Loucy (cell line): Measurements from ENCODE around the gene PNLIPRP2.

Experiments
- H2AFZ ChIP-seq: fragments of 200-600 bp; sonication (generic); 2 replicates; pipeline ENCODE4 v1.6.0; 2016; ENCODE audit warnings: antibody characterized with exemption, mild to moderate bottlenecking, low read length, moderate library complexity
- H3F3A ChIP-seq: fragments of 200-600 bp; 2 replicates; pipeline ENCODE4 v1.6.0; 2016; ENCODE audit warnings: antibody characterized with exemption, low read depth, mild to moderate bottlenecking
- H3K27me3 ChIP-seq: fragments of 200-600 bp; sonication (generic); 2 replicates; pipeline ENCODE4 v1.6.1; 2014; ENCODE audit warnings: low read length, mild to moderate bottlenecking; ENCODE audit not compliant: insufficient read depth, poor library complexity, severe bottlenecking
- H3K36me3 ChIP-seq: fragments of 200-600 bp; sonication (generic); 2 replicates; pipeline ENCODE4 v1.6.1; 2016; ENCODE audit warnings: low read length; ENCODE audit not compliant: insufficient read depth
- H3K4me1 ChIP-seq: fragments of 200-600 bp; sonication (generic); 2 replicates; pipeline ENCODE4 v1.5.1; 2014; ENCODE audit warnings: low read length, mild to moderate bottlenecking; ENCODE audit not compliant: insufficient read depth, poor library complexity, severe bottlenecking
- H3K4me2 ChIP-seq: fragments of 200-600 bp; sonication (generic); 2 replicates; pipeline ENCODE4 v1.6.0; 2014; ENCODE audit warnings: antibody characterized with exemption, low read length, low read depth, mild to moderate bottlenecking; ENCODE audit not compliant: poor library complexity, severe bottlenecking
- H3K4me3 ChIP-seq: fragments of 200-600 bp; sonication (generic); 2 replicates; pipeline ENCODE4 v1.5.1; 2014; ENCODE audit warnings: low read length, mild to moderate bottlenecking, mixed read lengths; ENCODE audit not compliant: poor library complexity, severe bottlenecking
- H3K79me2 ChIP-seq: fragments of 200-600 bp; sonication (generic); 2 replicates; pipeline ENCODE4 v1.6.1; 2014; ENCODE audit warnings: low read length; ENCODE audit not compliant: insufficient read depth
- H3K9ac ChIP-seq: fragments of 200-600 bp; sonication (generic); 2 replicates; pipeline ENCODE4 v1.6.0; 2014; ENCODE audit warnings: mild to moderate bottlenecking, low read depth, low read length, moderate library complexity; ENCODE audit not compliant: poor library complexity, severe bottlenecking
- H3K9me2 ChIP-seq: fragments of 200-600 bp; sonication (generic); replicated peaks from 2 replicates; pipeline ENCODE4 v1.6.1; 2016; ENCODE audit warnings: low read depth, low read length, mixed read lengths
- H3K9me3 ChIP-seq: fragments of 200-600 bp; sonication (generic); 2 replicates; pipeline ENCODE4 v1.6.1; 2014; ENCODE audit warnings: mild to moderate bottlenecking, antibody characterized with exemption, low read length, low read depth; ENCODE audit not compliant: insufficient read depth
- H4K20me1 ChIP-seq: fragments of 200-600 bp; sonication (generic); 2 replicates; pipeline ENCODE4 v1.6.0; 2014; ENCODE audit warnings: antibody characterized with exemption, low read length, mild to moderate bottlenecking; ENCODE audit not compliant: insufficient read depth, poor library complexity, severe bottlenecking
- EZH2phosphoT487 ChIP-seq: fragments of 200-600 bp; IDR thresholded peaks from 2 replicates; pipeline ENCODE4 v1.6.1; 2018; ENCODE audit warnings: antibody characterized with exemption, mild to moderate bottlenecking, moderate library complexity, borderline replicate concordance
- TF ChIP-seq, protein P1 (sequence below): fragments of 200-600 bp; sonication (generic); conservative IDR thresholded peaks from 2 replicates; pipeline ENCODE4 v1.5.1; 2014; ENCODE audit warnings: mild to moderate bottlenecking, antibody characterized with exemption, low read length

Gene PNLIPRP2

DNA sequence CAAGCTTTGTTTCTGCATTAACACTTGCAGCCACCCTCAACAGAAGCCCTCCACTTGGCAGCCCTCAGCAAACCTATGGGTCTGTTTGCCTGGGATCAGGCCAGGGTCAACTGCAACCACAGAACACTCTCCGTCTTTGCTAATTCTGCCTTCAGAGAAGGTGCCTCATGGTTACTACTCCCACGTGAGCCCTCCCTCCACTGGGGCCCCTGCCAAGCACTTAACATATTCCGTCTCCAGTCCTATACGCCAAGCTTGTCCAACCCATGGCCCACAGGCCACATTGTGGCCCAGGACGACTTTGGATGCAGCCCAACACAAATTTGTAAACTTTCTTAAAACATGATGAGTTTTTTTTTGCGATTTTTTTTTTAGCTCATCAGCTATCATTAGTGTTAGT is 66.9 kb downstream of the PNLIPRP2 start:
- Histone ChIP-seq H2AFZ (no peak overlapping the region), H3K79me2 (no peaks in the 10 kb centered on the region), H3K9me2 (no peaks in the 10 kb centered on the region), H3K36me3 (no peaks in the 10 kb centered on the region), H3K9me3 (no peaks in the 10 kb centered on the region), H3K4me3 (no peak overlapping the region), H3K4me2 (no peak overlapping the region), H3F3A (no peaks in the 10 kb centered on the region), H4K20me1 (no peaks in the 10 kb centered on the region), H3K4me1 (no peaks in the 10 kb centered on the region), H3K27me3 (no peaks in the 10 kb centered on the region), H3K9ac (no peak overlapping the region)
- no peak for TF ChIP-seq EZH2phosphoT487
- TF ChIP-seq, protein P1, sequence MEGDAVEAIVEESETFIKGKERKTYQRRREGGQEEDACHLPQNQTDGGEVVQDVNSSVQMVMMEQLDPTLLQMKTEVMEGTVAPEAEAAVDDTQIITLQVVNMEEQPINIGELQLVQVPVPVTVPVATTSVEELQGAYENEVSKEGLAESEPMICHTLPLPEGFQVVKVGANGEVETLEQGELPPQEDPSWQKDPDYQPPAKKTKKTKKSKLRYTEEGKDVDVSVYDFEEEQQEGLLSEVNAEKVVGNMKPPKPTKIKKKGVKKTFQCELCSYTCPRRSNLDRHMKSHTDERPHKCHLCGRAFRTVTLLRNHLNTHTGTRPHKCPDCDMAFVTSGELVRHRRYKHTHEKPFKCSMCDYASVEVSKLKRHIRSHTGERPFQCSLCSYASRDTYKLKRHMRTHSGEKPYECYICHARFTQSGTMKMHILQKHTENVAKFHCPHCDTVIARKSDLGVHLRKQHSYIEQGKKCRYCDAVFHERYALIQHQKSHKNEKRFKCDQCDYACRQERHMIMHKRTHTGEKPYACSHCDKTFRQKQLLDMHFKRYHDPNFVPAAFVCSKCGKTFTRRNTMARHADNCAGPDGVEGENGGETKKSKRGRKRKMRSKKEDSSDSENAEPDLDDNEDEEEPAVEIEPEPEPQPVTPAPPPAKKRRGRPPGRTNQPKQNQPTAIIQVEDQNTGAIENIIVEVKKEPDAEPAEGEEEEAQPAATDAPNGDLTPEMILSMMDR, result no peak

DNA sequence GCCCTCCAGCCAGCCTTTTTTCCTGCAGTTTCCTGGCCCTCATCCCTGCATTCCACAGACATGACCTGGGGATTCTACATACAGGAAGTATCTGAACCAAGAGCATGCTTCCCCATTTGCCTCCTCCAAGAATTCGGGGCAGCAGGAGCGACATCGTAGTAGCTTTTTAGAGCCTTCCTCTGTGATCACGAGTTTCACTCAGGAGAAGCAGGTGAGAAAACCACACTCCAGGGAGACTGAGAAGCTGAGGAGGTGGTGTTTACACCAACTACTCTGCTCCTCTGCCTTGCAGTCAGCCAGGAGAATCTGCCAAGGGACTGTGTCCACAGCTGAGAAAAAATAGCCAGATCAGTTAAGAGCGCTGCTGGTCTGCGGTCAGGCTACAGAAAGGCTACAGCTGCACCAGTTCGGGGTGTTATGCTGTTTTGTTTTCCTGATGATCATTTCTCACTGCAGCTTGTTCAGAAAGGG is 67.5 kb downstream of the PNLIPRP2 start:
- Histone ChIP-seq H3K4me2 (no peak overlapping the region), H3K9ac (no peak overlapping the region), H3K36me3 (no peaks in the 10 kb centered on the region), H3K79me2 (no peaks in the 10 kb centered on the region), H3K9me3 (no peaks in the 10 kb centered on the region), H2AFZ (no peak overlapping the region), H3K27me3 (no peaks in the 10 kb centered on the region), H3K4me3 (no peak overlapping the region), H4K20me1 (no peaks in the 10 kb centered on the region), H3K9me2 (no peaks in the 10 kb centered on the region), H3K4me1 (no peaks in the 10 kb centered on the region), H3F3A (no peaks in the 10 kb centered on the region)
- TF ChIP-seq, protein P1, result no peak
- TF ChIP-seq EZH2phosphoT487, result no peak

DNA sequence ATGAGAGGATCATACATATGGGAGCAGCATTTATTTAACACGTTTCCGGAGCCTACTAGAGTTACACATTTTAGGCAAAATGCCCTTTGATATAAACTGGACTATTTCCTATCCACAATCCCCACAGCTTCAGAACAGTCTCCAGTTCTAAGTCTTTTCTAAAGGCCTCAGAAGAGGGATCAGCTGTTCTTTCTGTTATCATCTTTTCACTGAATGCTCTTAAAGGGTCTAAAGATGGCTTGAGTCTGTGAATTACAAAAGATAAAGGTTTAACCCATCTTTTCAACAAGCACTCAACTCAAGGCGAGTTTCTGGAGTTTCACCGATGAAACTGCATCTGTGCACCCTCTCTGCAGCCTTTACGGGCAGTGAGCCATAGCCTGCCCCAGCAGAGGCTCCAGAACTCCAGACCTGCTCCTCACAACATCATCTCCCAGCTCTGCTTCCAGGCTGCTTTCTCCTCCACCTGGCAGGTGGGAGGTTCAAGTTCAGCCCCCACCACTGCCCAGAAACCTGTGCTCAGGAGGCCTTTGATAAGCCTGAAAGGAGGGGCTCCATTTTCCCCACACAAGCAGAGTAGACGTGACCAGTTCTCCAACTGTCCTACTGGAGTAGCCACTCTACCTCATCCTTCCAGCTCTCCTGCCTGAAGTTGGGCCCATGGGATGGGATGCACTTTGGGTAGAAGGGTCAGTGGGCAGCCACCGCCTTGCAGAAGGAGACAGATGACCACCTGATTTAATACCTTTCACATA is 68.2 kb downstream of the PNLIPRP2 start:
- H3K4me3 ChIP-seq, result no peak overlapping the region
- no peaks in the 10 kb centered on the region for H3K9me3 ChIP-seq
- H4K20me1 ChIP-seq, result no peaks in the 10 kb centered on the region
- H3K79me2 ChIP-seq, result no peaks in the 10 kb centered on the region
- no peak overlapping the region for H3K4me2 ChIP-seq
- H3K9ac ChIP-seq, result no peak overlapping the region
- no peaks in the 10 kb centered on the region for H3K9me2 ChIP-seq
- H2AFZ ChIP-seq, result no peak overlapping the region
- H3F3A ChIP-seq, result no peaks in the 10 kb centered on the region
- H3K36me3 ChIP-seq, result no peaks in the 10 kb centered on the region
- TF ChIP-seq, protein P1, result no peak
- no peak for TF ChIP-seq EZH2phosphoT487
- no peaks in the 10 kb centered on the region for H3K4me1 ChIP-seq
- H3K27me3 ChIP-seq, result no peaks in the 10 kb centered on the region
